ENCODE data around the gene CYGB.

DNA sequence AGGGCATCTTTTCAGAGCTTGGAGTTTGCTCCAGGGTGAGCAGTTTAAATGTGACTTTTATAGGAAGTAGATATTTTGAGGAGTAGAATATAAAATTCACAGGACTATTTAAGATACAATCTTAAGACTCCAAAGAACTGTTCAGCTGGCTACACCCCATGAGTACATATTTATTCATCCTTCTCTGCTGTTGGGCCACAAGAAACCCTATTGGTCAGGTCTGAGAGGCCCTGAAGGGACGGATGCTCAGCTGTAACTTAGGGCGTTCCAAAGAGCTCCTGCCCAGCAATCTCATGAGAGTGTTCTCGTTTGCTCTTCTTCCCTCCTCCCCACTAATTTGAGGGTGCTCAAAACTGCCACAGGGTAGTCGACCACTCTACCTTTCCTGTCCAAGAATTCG, 40.9 kb upstream of the CYGB start:
- TF ChIP-seq TAF1 (IDR thresholded peaks at IDR 0.05; ENCODE audit: borderline replicate concordance, insufficient read depth, low read length) (no peak), REST (IDR thresholded peaks at IDR 0.05; ENCODE audit: insufficient read depth in 1 of 2, low read depth in 2 of 2, low read length in 2 of 2) (no peak)
